MCF 10A (cell line): ENCODE data around the gene IREB2. TPM values are rescaled to one million over a fixed set of nuclear protein-coding genes. Genes with fewer than 3 reads are reported as not detected.

Experiments used
- BruUV-seq: library from RNA; stranded (reverse); fragments of 400-500 nt; replicated peaks from 2 replicates; lab custom pipeline; 2021; lab: Mats Ljungman, UMichigan
- CTCF ChIA-PET: fragments of 300-600 bp; sonication (Branson Sonifier 250); formaldehyde crosslinking; extraction: SDS; loops from one replicate; lab custom pipeline; 2021; ENCODE audit warnings: antibody characterized with exemption, inconsistent platforms; lab: Yijun Ruan, JAX
- POLR2A ChIA-PET: fragments of 300-600, 350-650 bp; sonication (Branson Sonifier 250); formaldehyde crosslinking; extraction: SDS; loops from one replicate; lab custom pipeline; 2020; ENCODE audit warnings: antibody characterized with exemption, inconsistent platforms; lab: Yijun Ruan, JAX
- DNase-seq: peaks from one replicate; pipeline ENCODE4 v3.0.0-alpha.2; 2018; ENCODE audit not compliant: unreplicated experiment
- H3K27ac Mint-ChIP-seq: one replicate; pipeline ENCODE4 v1.8.0; 2022; ENCODE audit warnings: mild to moderate bottlenecking, low read depth, mixed read lengths; ENCODE audit not compliant: unreplicated experiment
- H3K27me3 Mint-ChIP-seq: one replicate; pipeline ENCODE4 v1.8.0; 2022; ENCODE audit warnings: mixed read lengths; ENCODE audit not compliant: insufficient read depth, unreplicated experiment
- H3K36me3 Mint-ChIP-seq: one replicate; pipeline ENCODE4 v1.8.0; 2022; ENCODE audit warnings: mild to moderate bottlenecking, moderate library complexity, mixed read lengths; ENCODE audit not compliant: insufficient read depth, unreplicated experiment
- H3K4me1 Mint-ChIP-seq: one replicate; pipeline ENCODE4 v1.8.0; 2022; ENCODE audit warnings: mixed read lengths; ENCODE audit not compliant: insufficient read depth, unreplicated experiment
- H3K4me3 Mint-ChIP-seq: one replicate; pipeline ENCODE4 v1.8.0; 2022; ENCODE audit warnings: mild to moderate bottlenecking, moderate library complexity, mixed read lengths; ENCODE audit not compliant: unreplicated experiment
- H3K9me3 Mint-ChIP-seq: one replicate; pipeline ENCODE4 v1.8.0; 2022; ENCODE audit warnings: mixed read lengths; ENCODE audit not compliant: unreplicated experiment
- CTCF ChIP-seq: fragments of 200-600 bp; IDR thresholded peaks from one replicate; pipeline ENCODE4 v1.8.0; 2022; ENCODE audit warnings: antibody characterized with exemption, mild to moderate bottlenecking; ENCODE audit not compliant: unreplicated experiment
- intact Hi-C: fragments of 100-400 bp; cut with micrococcal nuclease; formaldehyde crosslinking; loops from 2 replicates; pipeline ENCODE4 v1.14.1; 2022
- total RNA-seq: library from RNA; stranded (reverse); gene quantifications from 2 replicates; pipeline ENCODE4 v1.2.3, GENCODE V29; 2022

Gene IREB2
- total RNA-seq, 1 experiment from 2014 or later, result 43.4 TPM

GRCh38 chr15:78417754-78418630 lies 20.0 kb upstream of the IREB2 start:
- ChIA-PET POLR2A (interaction anchor here (0.6 to 1.2 kb wide), 3 partner anchors 20 to 120 kb away, joined by 3 to 5 read pairs (median 3); partner anchors contain the start of gene IREB2), CTCF (interaction anchor here (0.5 to 10.6 kb wide), 13 partner anchors 9 to 1441 kb away, joined by 3 to 222 read pairs (median 3); no protein-coding TSS in a partner anchor)
- no peaks in the 10 kb centered on the region for H3K36me3 Mint-ChIP-seq
- no peaks in the 10 kb centered on the region for H3K9me3 Mint-ChIP-seq
- H3K27ac Mint-ChIP-seq, result no peak overlapping the region
- no TSS peak for BruUV-seq
- intact Hi-C loops, result no loop called here
- DNase-seq, result peak; percentile 52
- no peaks in the 10 kb centered on the region for H3K4me1 Mint-ChIP-seq
- H3K27me3 Mint-ChIP-seq, result peaks cover 13% of the 10 kb centered on the region
- H3K4me3 Mint-ChIP-seq, result no peak overlapping the region
- TF ChIP-seq CTCF, result no peak

GRCh38 chr15:78418686-78419085 lies 19.3 kb upstream of the IREB2 start:
- Mint-ChIP-seq H3K27me3 (peaks cover 13% of the 10 kb centered on the region), H3K4me3 (no peak overlapping the region), H3K9me3 (no peaks in the 10 kb centered on the region), H3K36me3 (no peaks in the 10 kb centered on the region), H3K4me1 (no peaks in the 10 kb centered on the region), H3K27ac (no peak overlapping the region)
- no peak for TF ChIP-seq CTCF
- intact Hi-C loops, result no loop called here
- POLR2A ChIA-PET, result interaction anchor here (0.9 to 1.2 kb wide), 2 partner anchors 19 to 107 kb away, joined by 3 to 5 read pairs; partner anchors contain the start of gene IREB2
- BruUV-seq, result no TSS peak
- CTCF ChIA-PET, result interaction anchor here (0.6 to 10.6 kb wide), 7 partner anchors 8 to 306 kb away, joined by 3 to 222 read pairs (median 3); no protein-coding TSS in a partner anchor
- no peak for DNase-seq

- intact Hi-C loops, result no loop called here
- Mint-ChIP-seq H3K27ac (no peak overlapping the region), H3K36me3 (no peaks in the 10 kb centered on the region), H3K4me3 (no peak overlapping the region), H3K9me3 (no peaks in the 10 kb centered on the region), H3K27me3 (peaks cover 20% of the 10 kb centered on the region), H3K4me1 (no peaks in the 10 kb centered on the region)
- BruUV-seq, result no TSS peak
- no peak for TF ChIP-seq CTCF
- no peak for DNase-seq
- ChIA-PET POLR2A (no interaction called here), CTCF (interaction anchor here (0.6 to 10.6 kb wide), 4 partner anchors 18 to 320 kb away, joined by 3 to 222 read pairs (median 4); no protein-coding TSS in a partner anchor)
Observed at GRCh38 chr15:78419367-78419766, 18.6 kb upstream of the IREB2 start.

GRCh38 chr15:78420220-78420619 lies 17.8 kb upstream of the IREB2 start:
- CTCF ChIA-PET, result interaction anchor here (0.6 to 10.6 kb wide), 3 partner anchors 10 to 113 kb away, joined by 3 to 222 read pairs (median 4); no protein-coding TSS in a partner anchor
- no peak for DNase-seq
- Mint-ChIP-seq H3K27ac (no peak overlapping the region), H3K4me3 (no peak overlapping the region), H3K9me3 (no peaks in the 10 kb centered on the region), H3K27me3 (peaks cover 26% of the 10 kb centered on the region), H3K36me3 (no peaks in the 10 kb centered on the region), H3K4me1 (no peaks in the 10 kb centered on the region)
- no TSS peak for BruUV-seq
- POLR2A ChIA-PET, result no interaction called here
- intact Hi-C loops, result no loop called here
- TF ChIP-seq CTCF, result no peak
